RKO (cell line): ENCODE data around the gene MAP3K21.

ENCODE experiments used
- DNase-seq: peaks from one replicate; pipeline ENCODE4 v3.0.0-alpha.2; 2016; ENCODE audit warnings: low spot score

Gene MAP3K21

DNA sequence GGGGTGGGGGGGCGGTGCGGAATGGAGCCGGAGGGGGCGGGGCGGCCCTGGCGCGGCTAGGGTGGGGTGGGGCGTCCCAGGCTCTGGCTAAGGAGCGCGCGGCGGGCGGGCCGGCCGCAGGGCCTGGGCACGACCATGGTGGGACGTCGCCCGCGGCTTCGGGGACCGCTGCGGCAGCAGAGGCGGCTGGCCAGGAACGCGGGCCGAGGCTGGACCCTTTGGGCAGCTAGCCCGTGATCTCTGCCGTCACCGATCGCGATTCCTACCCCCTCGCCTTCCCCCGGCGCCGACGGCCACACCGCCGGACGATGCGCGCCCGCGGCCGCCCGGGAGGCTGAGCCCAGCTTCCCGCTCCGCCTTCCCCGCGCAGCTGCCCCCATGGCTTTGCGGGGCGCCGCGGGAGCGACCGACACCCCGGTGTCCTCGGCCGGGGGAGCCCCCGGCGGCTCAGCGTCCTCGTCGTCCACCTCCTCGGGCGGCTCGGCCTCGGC, at the start of gene MAP3K21:
Gene MAP3K21 (plus strand): TSS at position 74 of the 491 bp plus-strand sequence. CDS start 305 bp downstream, at position 379.
- no peak for DNase-seq

DNA sequence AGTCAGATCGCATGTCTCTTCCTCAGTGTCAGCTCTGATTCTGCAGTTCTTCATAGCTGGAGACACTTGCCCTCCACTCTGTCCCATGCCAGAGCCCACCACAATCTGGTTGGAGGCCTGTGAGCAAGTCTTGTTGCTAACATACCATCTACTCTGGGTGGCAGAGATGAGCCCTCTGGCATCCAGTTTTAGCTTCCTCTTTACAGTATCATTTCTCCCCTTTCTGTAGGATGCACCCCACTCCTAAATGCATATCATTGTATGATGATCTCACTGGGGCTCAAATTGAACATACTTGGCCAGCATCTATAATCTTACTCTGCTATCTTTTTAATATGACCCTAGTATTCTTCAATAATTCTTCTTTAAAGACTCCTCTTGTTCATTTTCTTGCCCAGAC, 48.9 kb upstream of the MAP3K21 start:
- DNase-seq: no peak

DNA sequence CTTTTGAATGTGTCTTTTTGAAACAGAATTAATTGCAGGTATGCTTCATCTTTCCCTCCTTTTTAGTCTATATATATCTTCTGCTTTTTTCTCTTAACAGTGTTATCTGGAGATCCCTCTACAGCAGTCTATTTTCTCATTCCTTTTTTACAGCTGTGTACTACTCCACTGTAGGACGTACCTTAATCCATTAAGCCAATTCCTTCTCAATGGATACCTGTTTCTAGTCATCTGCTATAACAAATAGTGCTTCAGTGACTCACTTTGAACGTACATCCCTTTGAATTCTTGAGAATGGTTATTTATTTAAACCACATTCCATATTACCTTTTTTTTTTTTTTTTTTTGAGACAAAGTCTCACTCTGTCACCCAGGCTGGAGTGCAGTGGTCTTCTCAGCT, 47.6 kb upstream of the MAP3K21 start:
- no peak for DNase-seq

DNA sequence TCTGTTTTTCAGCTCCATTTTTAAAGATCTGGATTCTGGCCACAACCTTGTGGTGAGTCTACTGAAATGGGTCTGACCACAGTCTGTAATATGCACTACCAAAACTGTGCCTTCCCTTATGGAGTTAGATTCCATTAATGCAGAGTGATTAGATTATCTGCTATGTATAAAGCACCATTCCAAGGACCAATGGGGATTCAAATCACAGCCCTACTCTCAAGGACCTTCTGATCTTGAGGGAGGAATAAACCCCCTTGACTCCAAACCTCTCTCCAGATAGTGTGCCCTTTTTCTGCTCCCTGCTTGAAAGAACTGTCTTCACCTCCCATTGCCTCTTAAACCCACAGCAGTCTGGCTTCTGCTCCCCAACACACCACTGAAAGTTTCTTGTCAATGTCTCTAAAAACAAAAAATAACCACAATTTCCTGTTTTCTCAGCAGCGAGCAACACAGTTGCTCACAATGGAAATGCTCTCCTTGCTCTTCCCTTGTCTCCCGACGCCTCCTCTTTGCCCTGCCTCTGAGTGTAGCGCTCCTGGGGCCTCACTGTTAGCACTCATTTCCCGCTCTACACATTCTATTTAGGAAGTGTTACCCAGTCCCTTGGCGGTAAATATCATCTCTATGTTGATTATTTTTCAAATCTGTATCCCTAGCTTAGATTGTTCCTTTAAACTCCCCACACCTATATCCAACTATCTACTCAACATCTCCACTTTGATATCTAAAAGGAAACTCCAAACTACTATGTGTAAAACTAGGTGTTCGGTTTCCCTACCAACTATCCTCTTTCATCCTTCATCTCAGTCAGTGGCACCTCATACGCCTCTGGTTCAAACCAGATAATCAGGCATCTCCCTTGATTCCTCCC, 45.6 kb upstream of the MAP3K21 start:
- DNase-seq: no peak

DNA sequence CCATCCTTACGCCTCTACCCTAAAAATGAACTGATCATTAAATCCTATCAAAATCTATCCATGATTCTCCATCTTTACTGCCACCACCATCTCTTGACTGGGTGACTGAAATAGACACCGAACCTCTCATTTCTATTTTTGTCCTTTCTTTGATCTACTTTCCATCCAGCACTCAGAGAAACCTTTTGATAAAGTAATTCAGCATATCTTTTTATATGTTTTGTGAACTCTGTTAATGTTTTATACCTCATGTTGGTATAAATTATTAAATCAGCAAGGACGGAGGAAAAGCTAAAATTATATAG, 45.0 kb upstream of the MAP3K21 start:
- no peak for DNase-seq

DNA sequence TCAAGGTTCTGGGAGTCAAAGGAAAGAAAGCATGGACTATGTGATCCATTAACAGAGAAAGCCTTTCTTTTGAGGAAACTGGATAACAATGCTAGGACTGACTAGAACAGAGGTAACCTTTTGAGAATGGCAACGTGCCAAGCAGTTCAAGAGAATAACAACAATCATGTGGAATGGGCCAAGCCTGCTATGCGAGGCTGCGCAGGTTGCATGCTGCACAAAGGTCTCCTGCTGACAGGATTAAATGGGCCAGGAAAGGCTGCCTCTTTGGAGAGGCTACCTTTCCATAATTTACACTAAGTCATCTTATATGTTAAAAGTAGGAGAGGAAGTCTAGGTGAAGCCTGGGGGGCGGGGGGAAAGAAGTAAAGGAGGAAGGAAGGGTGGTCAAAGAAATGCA, 37.8 kb upstream of the MAP3K21 start:
- DNase-seq: no peak

DNA sequence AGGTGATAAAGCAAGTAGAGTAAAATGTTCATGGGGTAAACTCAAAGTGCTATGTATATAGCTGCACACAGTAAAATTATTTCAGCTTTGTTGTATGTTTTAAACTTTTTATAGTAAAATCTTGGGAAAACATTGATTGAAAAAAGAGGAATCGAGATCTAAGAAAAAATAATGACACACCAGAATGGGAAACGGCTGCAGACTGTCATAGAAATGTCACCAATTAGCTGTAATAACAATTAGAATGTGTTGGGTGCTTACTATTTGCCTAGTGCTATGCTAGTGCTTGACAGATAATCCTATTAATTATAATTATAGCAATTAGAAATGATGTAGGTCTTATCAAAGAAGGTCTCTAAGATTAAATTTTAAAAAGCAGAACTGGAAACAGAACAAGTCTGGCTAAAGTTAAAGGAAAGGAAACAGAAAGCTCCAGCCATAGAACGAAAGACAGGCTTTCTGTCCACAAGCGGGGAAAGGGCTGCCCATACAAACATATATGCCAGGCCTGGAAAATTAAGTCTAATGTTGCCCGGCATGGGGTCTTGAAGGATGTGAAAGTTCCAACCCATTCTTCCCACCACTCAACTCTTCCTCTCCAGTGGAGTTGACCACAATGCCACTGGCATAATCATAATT, 37.0 kb upstream of the MAP3K21 start:
- no peak for DNase-seq

DNA sequence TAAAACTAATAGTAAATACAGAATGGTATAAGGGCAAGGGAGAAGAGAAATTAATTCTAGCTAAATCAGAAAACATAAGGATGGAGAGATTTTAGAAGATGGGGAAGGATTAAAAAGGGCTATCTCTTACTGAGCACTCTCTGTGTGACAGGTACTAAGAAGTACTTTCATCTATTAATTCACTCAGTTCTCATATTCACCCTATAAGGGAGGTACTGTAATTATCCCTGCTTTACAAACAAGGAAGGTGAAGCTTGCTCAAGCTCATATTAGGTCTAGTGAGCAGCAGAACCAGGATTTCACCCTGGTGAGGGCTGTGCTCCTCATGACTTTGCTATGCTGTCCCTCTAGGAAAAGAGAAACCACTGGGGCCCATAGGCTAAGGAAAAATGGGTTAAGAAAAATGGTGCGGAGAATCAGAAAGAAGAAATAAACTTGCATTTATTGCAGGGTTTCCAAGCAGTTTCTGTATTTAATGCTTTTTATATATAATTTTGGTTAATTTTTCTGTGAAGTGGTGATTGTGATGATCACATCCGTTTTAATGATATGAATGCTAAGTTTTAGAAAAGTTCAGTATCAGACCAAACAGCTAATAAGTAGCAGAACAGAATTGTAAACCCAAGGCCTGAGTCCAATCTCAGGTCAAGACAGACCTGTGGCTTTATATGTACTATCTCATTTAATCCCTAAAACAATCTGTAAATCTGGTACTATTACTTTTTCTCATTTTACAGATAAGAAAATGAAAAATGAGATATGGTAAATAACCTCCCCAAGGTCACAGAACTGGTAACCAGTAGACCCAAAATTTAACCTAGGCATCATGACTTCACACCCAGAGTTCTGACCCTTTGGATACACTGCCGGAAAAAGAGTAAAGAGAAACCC, 33.7 kb upstream of the MAP3K21 start:
- peak; percentile 14 for DNase-seq

DNA sequence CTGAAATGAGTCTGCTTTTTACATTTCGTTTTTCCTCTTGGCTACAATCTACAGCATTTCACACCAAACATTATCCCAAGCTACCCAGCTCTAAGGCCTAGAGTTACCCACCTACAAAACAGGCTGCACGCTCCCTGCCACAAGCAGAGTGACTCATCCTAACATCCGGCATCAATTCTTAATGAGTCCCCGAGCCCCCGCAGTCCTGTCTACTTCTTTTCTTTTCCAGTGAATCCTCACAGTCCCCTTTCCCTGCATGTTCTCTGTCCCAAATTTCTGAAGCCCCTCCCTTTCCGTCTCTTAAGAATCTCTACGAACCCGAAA, 32.6 kb upstream of the MAP3K21 start:
- peak; percentile 91 for DNase-seq

DNA sequence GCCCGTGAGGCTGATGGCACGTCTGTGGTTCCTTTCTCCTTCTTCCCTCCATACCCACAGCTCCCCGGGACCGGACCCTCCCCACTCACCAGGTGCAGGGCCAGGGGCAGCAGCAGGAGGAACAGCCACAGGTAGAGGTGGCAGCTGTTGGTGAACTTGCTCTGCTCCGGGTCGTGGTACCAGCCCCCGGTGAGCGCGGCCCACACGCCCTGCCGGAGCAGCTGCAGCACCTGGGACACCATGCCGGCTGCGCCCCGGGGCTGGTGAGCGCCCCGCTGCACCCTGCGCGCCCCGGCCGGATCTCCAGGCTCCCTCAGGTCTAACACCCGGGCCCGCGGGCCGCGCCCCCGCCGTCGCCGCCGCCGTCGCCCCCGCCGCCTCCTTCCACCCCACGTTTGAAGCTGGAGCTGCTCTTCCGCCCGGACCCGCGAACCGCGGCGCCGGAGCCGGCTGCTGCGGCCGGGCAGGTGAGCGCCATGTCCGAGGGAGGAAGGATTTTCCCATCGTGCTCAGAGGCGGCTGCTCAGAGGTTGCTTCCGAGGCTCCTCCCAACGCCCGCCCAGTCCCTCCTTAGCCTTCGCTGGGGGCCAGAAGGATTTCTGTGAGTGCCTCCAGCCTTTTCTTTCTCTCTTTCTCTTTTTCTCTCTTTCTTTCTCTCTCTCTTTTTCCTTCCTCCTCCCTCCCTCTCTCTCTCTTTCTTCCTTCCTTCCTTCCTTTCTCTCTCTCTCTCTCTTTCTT, 32.1 kb upstream of the MAP3K21 start, which contains the start of gene PCNX2:
Gene PCNX2 (minus strand): TSS at position 489 of the 738 bp plus-strand sequence. CDS start 247 bp downstream, at position 242.
- peak; percentile 76 for DNase-seq

DNA sequence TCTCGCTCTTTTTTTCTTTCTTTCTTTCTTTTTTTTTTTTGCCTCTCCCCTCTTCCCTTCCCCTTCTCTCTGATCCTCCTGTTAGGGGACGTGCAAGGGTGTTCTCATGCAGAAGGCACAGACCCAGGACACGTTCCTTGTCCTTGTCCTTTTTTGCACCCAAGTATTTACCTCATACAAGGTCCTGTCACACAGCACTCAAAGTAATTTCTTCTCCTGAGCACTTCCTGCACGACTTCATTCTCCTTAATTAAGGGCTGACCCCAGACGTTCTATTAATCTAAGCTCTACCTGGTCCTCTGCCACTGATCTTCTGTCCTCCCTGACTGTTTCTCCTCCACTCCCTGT, 31.6 kb upstream of the MAP3K21 start:
- DNase-seq: peak; percentile 9

DNA sequence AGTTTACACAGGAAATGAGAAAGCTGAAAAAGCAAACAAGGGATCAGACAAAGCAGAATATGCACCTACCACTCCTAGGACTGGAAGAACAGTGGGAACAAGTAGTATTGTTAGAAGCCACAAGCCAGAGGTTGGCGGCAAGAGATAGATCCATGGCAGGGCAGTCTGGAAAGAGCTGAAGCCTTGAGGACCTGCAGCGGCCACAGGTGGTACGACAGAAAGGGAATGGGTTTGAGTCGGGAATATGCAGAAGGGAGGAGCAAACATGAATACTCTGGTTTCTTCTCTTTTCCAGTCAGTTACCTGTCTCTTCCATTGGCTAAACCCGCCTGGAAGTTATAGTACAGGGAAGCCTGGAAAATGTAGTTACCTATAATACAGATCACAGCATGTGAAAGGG, 28.1 kb upstream of the MAP3K21 start:
- DNase-seq: no peak

DNA sequence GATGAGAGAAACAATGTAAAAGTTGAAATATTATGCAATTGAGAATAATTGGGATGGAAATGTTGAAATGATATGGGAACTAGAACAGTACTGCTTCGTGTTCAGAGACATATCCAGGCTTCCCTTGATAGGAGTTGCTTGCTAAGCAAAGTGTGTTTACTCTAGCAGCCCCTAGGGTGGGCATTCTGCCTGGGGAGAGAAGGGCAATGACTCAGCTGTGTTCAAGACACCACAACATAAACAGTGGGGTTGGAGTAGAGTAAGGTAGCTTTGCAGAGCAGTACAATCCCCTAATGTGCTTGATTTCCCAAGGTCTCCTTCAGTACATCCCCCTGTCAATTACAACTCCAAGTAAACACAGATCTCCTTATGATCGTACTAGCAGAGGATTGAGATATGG, 27.2 kb upstream of the MAP3K21 start:
- DNase-seq: no peak

DNA sequence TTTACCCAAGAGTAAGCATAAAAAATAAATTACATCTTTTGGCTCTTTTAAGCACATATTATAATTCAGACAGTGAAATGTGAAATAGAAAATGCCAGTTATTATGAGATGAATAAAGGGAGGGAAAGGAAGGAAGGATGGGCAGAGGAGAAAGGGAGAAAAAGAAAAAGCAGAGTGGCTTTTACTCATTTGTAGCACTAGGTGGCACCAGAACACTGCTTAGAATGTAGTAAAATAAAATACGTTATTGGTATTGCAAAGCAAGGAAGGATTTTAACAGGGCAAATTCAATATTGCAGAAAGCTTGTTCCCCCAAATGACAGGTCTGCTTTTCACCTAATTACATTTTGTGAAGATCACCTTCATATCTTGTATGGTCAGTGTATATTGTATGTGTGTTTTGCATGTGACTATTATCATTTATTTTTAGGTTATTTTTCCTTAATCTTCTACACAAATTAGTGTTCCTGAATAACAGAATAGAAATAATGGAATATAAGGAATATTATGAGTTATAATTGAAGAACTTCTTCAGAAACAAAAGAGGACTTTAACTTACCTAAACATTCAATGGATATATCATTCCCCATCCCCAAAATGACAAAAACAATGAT, 22.9 kb upstream of the MAP3K21 start:
- DNase-seq: peak; percentile 61

DNA sequence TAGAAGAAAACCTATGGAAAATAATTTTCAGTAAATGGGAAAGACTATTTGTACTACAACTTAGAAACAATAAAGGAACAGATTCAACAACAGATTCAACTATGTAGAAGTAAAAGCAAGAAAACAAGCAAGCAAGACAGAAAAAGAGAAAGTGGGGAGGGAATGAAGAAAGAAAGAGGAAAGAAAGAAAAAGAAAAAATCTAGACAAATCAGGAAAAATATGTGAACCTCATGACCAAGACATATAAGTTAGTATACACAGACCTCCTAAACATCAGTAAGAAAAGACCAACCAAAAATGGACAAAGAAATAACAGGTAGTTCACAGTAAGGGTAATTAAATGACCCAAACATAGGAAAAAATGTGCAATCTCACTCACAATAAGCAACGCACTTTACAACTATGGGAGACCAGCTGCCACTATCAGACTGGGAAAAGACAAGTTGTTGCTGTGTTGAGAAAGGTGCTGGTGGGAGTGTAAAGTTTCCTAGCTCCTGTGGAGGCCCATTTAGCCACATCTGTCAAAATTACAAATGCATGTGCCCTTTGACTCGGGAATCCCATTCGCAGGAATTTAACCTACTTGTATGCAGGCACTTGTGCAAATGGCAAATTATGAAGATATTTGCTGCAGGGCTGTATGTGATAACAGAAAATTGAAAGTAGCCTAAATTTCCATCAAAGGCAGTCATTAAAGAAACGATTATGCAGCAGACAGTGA, 13.9 kb upstream of the MAP3K21 start:
- no peak for DNase-seq

DNA sequence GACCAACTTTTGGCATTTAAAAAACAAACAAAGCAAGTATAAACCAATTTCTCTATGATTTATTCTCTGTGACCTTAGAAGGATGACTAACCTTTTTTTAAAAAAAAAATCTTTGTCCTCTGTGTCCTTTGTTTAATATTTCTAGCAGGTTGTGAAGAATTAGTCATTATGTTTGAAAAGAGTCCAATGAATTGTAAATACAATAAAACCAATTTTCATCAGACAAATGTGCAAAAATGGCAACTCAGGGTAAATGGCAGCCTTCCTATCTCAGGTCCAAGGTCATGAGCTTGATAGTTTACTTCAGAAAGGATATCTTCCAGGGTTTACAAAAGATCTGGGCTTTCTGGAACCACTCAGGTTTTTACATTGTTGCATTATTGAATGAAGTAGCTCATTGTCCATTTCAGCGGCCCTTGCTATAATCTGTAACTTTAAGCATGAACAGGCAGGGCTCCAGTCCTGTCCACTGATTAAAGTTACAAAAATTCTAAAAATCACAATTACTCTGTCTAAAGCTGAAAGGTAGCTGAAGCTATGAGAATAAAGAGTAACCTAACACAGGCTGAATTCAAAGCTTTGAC, 11.7 kb upstream of the MAP3K21 start:
- no peak for DNase-seq

DNA sequence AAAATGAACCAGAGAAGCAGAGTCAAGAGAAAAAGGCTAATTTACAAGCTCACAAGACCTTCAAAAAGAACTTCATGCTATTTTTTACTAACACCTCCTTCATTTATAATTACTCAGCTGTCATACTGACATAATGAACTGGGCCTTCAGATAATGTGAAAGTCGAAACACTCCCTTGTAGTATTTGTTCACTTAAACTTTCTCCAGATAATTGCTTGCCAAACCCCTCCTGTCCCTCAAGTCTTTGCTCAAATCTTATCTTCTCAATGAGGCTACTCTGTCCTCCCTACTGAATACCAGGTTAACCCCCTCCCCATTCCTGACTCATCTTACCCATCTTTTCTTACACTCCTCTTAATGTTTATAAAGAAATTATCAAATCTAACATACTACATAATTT, 11.1 kb upstream of the MAP3K21 start:
- no peak for DNase-seq

DNA sequence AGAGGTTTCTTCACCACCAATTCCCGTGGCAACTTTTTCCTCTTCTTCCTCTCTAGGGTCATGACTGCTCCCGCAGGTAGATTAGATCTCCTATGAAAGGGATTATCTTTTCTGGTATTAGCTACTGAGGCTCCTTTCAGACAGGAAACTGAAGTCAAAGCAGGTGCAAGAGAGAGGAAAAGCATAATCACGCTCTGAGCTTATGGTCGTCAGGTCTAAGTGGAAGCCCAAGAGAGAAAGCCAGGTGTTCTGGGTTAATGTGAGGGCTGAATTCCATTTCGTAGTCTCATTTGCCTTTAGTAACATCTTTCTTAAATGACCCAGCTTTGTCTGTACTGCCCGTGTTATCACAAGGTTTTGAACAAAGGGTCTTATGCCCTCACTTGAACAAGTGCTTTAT, 8.3 kb upstream of the MAP3K21 start:
- DNase-seq: no peak

DNA sequence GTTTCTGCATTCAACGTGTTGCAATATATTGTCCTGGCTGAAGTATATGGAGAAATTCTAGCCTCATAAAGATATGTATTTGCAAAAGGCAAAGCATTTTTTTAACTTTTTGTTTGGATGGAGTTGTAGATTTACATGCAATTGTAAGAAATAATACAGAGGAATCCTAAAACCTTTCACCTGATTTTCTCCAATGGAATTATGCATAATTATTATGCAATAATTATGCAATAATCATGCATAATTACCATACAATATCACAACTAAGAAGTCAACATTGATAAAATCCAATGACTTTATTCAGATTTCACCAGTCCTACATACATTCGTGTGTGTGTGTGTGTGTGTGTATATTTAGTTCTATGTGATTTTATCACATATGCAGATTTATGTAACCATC, 7.5 kb upstream of the MAP3K21 start:
- no peak for DNase-seq

DNA sequence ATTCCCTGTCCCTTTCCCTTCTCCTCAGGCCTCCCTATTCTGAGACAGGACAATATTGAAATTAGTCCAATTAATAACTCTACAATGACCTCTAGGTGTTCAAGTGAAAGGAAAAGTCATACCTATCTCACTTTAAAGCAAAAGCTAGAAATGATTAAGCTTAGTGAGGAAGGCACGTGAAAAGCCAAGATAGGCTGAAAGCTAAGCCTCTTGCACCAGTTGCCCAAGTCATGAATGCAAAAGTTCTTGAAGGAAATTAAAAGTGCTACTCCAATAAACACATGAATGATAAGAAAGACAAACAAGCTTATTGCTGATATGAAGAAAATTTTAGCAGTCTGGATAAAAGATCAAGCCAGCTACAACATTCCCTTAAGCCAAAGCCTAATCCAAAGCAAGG, 3.8 kb upstream of the MAP3K21 start:
- no peak for DNase-seq

DNA sequence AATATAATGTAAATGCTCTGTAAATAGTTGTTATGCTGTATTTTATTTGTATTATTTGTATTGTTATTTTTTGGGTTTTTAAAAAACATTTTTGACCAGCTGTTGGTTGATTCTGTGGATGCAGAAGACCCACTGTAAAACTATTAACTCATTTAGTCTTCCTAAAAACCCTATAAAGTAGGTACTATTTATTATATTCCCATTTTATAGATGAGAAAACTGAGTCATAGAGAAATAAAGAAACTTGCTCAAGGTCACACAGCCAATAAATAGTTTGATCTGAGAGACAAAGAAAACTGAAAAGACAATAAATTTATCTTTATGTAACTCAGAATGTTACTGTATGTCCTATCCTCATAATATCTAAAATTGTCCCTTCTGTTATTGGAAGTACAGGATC, 1.2 kb upstream of the MAP3K21 start:
- DNase-seq: no peak
